Astrocyte (in vitro differentiated cells and primary cell): Measurements from ENCODE around the gene HMCN2. TPM values are rescaled to one million over a fixed set of nuclear protein-coding genes. Genes with fewer than 3 reads are reported as not detected.

Experiments used
- DNase-seq: peaks from one replicate; pipeline ENCODE4 v3.0.0-alpha.2; 2010; ENCODE audit warnings: low read depth
- FAIRE-seq: peaks from 2 replicates; lab custom pipeline; 2011; peaks lifted over from hg19 to GRCh38; lab: Jason Lieb, UNC
- H2AFZ ChIP-seq: 2 replicates; pipeline ENCODE4 v1.6.0; 2012; ENCODE audit warnings: low read depth, low read length, inconsistent platforms
- H3K27ac ChIP-seq: 2 replicates; pipeline ENCODE4 v1.5.1; 2011; ENCODE audit warnings: low read depth, low read length, inconsistent platforms
- H3K27me3 ChIP-seq: 2 replicates; pipeline ENCODE4 v1.6.0; 2011; ENCODE audit warnings: low read length, inconsistent platforms; ENCODE audit not compliant: insufficient read depth
- H3K36me3 ChIP-seq: 2 replicates; pipeline ENCODE4 v1.5.1; 2011; ENCODE audit warnings: low read length, inconsistent platforms; ENCODE audit not compliant: insufficient read depth
- H3K4me1 ChIP-seq: 2 replicates; pipeline ENCODE4 v1.5.1; 2011; ENCODE audit warnings: low read length, inconsistent platforms; ENCODE audit not compliant: insufficient read depth
- H3K4me2 ChIP-seq: 2 replicates; pipeline ENCODE4 v1.6.0; 2012; ENCODE audit warnings: low read length, inconsistent platforms
- H3K4me3 ChIP-seq: 2 replicates; pipeline ENCODE4 v1.5.1; 2011; ENCODE audit warnings: low read depth, mild to moderate bottlenecking, low read length, inconsistent platforms; ENCODE audit not compliant: insufficient read depth
- H3K79me2 ChIP-seq: 2 replicates; pipeline ENCODE4 v1.6.0; 2012; ENCODE audit warnings: mild to moderate bottlenecking, low read length, inconsistent platforms; ENCODE audit not compliant: insufficient read depth
- H3K9ac ChIP-seq: 2 replicates; pipeline ENCODE4 v1.6.0; 2012; ENCODE audit warnings: mild to moderate bottlenecking, low read length, inconsistent platforms
- H3K9me3 ChIP-seq: 2 replicates; pipeline ENCODE4 v1.5.1; 2012; ENCODE audit warnings: low read depth, mild to moderate bottlenecking, low read length, inconsistent platforms; ENCODE audit not compliant: insufficient read depth
- H4K20me1 ChIP-seq: 2 replicates; pipeline ENCODE4 v1.6.0; 2012; ENCODE audit warnings: low read length, inconsistent platforms; ENCODE audit not compliant: insufficient read depth
- H3K27ac Mint-ChIP-seq: one replicate; pipeline ENCODE4 v1.8.0; 2021; ENCODE audit warnings: mild to moderate bottlenecking, mixed read lengths; ENCODE audit not compliant: unreplicated experiment
- H3K27me3 Mint-ChIP-seq: one replicate; pipeline ENCODE4 v1.8.0; 2021; ENCODE audit warnings: low read depth, mixed read lengths; ENCODE audit not compliant: unreplicated experiment
- H3K36me3 Mint-ChIP-seq: one replicate; pipeline ENCODE4 v1.8.0; 2021; ENCODE audit warnings: low read depth, mixed read lengths; ENCODE audit not compliant: unreplicated experiment
- H3K4me1 Mint-ChIP-seq: one replicate; pipeline ENCODE4 v1.8.0; 2021; ENCODE audit warnings: low read depth, mixed read lengths; ENCODE audit not compliant: unreplicated experiment
- H3K4me3 Mint-ChIP-seq: one replicate; pipeline ENCODE4 v1.8.0; 2021; ENCODE audit warnings: mild to moderate bottlenecking, moderate library complexity, mixed read lengths; ENCODE audit not compliant: unreplicated experiment
- H3K9me3 Mint-ChIP-seq: one replicate; pipeline ENCODE4 v1.8.0; 2021; ENCODE audit warnings: mild to moderate bottlenecking, mixed read lengths; ENCODE audit not compliant: unreplicated experiment
- EZH2 ChIP-seq: IDR thresholded peaks from 2 replicates; pipeline ENCODE4 v1.6.1; 2012; ENCODE audit warnings: mild to moderate bottlenecking, low read length, inconsistent platforms; ENCODE audit not compliant: insufficient read depth
- total RNA-seq: library from RNA; stranded (reverse); gene quantifications from 2 replicates; pipeline ENCODE4 v1.2.1, GENCODE V29; 2021
- TF ChIP-seq, protein P1 (sequence below): IDR thresholded peaks from 2 replicates; pipeline ENCODE4 v1.5.1; 2011; ENCODE audit warnings: low read depth, mild to moderate bottlenecking, inconsistent platforms, low read length, moderate library complexity; ENCODE audit not compliant: insufficient read depth

Gene HMCN2
- total RNA-seq, 1 donor from 2014 or later: 1.6 TPM

GRCh38 chr9:130347036-130347435 lies 81.5 kb downstream of the HMCN2 start:
- Mint-ChIP-seq H3K9me3 (no peaks in the 10 kb centered on the region), H3K36me3 (no peaks in the 10 kb centered on the region), H3K4me3 (no peak overlapping the region), H3K4me1 (no peaks in the 10 kb centered on the region), H3K27ac (no peak overlapping the region), H3K27me3 (peaks cover 24% of the 10 kb centered on the region)
- TF ChIP-seq, protein P1, sequence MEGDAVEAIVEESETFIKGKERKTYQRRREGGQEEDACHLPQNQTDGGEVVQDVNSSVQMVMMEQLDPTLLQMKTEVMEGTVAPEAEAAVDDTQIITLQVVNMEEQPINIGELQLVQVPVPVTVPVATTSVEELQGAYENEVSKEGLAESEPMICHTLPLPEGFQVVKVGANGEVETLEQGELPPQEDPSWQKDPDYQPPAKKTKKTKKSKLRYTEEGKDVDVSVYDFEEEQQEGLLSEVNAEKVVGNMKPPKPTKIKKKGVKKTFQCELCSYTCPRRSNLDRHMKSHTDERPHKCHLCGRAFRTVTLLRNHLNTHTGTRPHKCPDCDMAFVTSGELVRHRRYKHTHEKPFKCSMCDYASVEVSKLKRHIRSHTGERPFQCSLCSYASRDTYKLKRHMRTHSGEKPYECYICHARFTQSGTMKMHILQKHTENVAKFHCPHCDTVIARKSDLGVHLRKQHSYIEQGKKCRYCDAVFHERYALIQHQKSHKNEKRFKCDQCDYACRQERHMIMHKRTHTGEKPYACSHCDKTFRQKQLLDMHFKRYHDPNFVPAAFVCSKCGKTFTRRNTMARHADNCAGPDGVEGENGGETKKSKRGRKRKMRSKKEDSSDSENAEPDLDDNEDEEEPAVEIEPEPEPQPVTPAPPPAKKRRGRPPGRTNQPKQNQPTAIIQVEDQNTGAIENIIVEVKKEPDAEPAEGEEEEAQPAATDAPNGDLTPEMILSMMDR: no peak
- TF ChIP-seq EZH2: no peak
- Histone ChIP-seq H3K4me3 (no peak overlapping the region), H4K20me1 (peaks cover 10% of the 10 kb centered on the region), H2AFZ (no peak overlapping the region), H3K9me3 (peaks cover 3% of the 10 kb centered on the region), H3K79me2 (no peaks in the 10 kb centered on the region), H3K27ac (no peak overlapping the region), H3K27me3 (peaks cover 3% of the 10 kb centered on the region), H3K4me2 (no peak overlapping the region), H3K9ac (no peak overlapping the region), H3K36me3 (no peaks in the 10 kb centered on the region), H3K4me1 (no peaks in the 10 kb centered on the region)
- DNase-seq (no peak), FAIRE-seq (no peak)

DNA sequence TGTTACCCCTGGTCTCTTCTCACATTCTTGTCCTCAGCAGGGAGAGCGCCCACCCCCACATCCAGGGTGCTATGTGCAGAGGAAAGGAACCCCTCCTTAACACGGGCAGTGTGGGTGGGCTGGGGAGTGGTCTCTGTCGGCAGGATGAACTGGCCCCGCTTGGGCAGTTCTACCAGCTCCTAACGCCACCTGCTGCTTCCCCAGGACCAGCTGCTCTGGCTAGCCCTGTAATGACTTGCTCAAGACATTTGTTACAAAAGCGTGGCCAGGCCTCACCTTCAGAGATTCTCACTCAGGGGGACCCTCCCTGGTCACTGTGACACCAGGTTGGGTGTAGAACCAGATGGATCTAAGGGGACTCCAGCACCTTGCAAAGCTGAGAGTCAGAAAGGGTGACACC lies 82.4 kb downstream of the HMCN2 start:
- no peaks in the 10 kb centered on the region for H3K36me3 ChIP-seq
- Mint-ChIP-seq H3K4me1 (no peaks in the 10 kb centered on the region), H3K4me3 (no peak overlapping the region), H3K27ac (no peak overlapping the region), H3K27me3 (peaks cover 24% of the 10 kb centered on the region), H3K9me3 (no peaks in the 10 kb centered on the region), H3K36me3 (no peaks in the 10 kb centered on the region)
- peaks cover 3% of the 10 kb centered on the region for H3K9me3 ChIP-seq
- H3K79me2 ChIP-seq: no peaks in the 10 kb centered on the region
- H3K27ac ChIP-seq: no peak overlapping the region
- H3K4me1 ChIP-seq: no peaks in the 10 kb centered on the region
- H4K20me1 ChIP-seq: peaks cover 10% of the 10 kb centered on the region
- no peak overlapping the region for H3K4me3 ChIP-seq
- H2AFZ ChIP-seq: no peak overlapping the region
- H3K9ac ChIP-seq: no peak overlapping the region
- peaks cover 3% of the 10 kb centered on the region for H3K27me3 ChIP-seq
- DNase-seq: no peak
- FAIRE-seq: no peak
- no peak overlapping the region for H3K4me2 ChIP-seq
- TF ChIP-seq, protein P1: no peak
- no peak for TF ChIP-seq EZH2

- Mint-ChIP-seq H3K27ac (no peak overlapping the region), H3K9me3 (no peaks in the 10 kb centered on the region), H3K4me3 (no peak overlapping the region), H3K27me3 (peaks cover 26% of the 10 kb centered on the region), H3K4me1 (no peaks in the 10 kb centered on the region), H3K36me3 (no peaks in the 10 kb centered on the region)
- Histone ChIP-seq H3K4me3 (no peak overlapping the region), H4K20me1 (peaks cover 10% of the 10 kb centered on the region), H3K9ac (no peak overlapping the region), H2AFZ (no peak overlapping the region), H3K27me3 (peaks cover 3% of the 10 kb centered on the region), H3K27ac (no peak overlapping the region), H3K9me3 (peaks cover 3% of the 10 kb centered on the region), H3K4me1 (no peaks in the 10 kb centered on the region), H3K36me3 (no peaks in the 10 kb centered on the region), H3K4me2 (no peak overlapping the region), H3K79me2 (no peaks in the 10 kb centered on the region)
- DNase-seq (no peak), FAIRE-seq (no peak)
- TF ChIP-seq, protein P1: no peak
Observed at GRCh38 chr9:130348341-130348740, 82.8 kb downstream of the HMCN2 start.
